DND-41 (cell line): ENCODE measurements around the gene FIBCD1.

Experiments
- ATAC-seq: fragments of 200-7000 bp; cut with Tn5 transposase; 3 replicates; pipeline ENCODE4 v1.9.1; 2021; ENCODE audit warnings: low read depth; ENCODE audit not compliant: insufficient read depth
- DNase-seq: peaks from one replicate; pipeline ENCODE4 v3.0.0-alpha.2; 2020
- H2AFZ ChIP-seq: 2 replicates; pipeline ENCODE4 v1.6.0; 2012; ENCODE audit warnings: low read depth, low read length
- H3K27ac ChIP-seq: 2 replicates; pipeline ENCODE4 v1.5.1; 2012; ENCODE audit warnings: low read length, inconsistent platforms
- H3K27me3 ChIP-seq: fragments of 200-600 bp; sonication (generic); 2 replicates; pipeline ENCODE4 v1.6.0; 2012; ENCODE audit warnings: low read length, mild to moderate bottlenecking, inconsistent platforms; ENCODE audit not compliant: insufficient read depth, poor library complexity
- H3K36me3 ChIP-seq: 2 replicates; pipeline ENCODE4 v1.5.1; 2012; ENCODE audit warnings: low read length, inconsistent platforms; ENCODE audit not compliant: insufficient read depth
- H3K4me1 ChIP-seq: 2 replicates; pipeline ENCODE4 v1.5.1; 2012; ENCODE audit warnings: mild to moderate bottlenecking, low read length; ENCODE audit not compliant: insufficient read depth
- H3K4me2 ChIP-seq: 2 replicates; pipeline ENCODE4 v1.6.0; 2012; ENCODE audit warnings: mild to moderate bottlenecking, moderate library complexity, low read length, inconsistent platforms; ENCODE audit not compliant: insufficient read depth
- H3K4me3 ChIP-seq, 2 experiments: fragments of 200-600 bp in 1 of 2; shearing (Covaris generic) in 1 of 2; 2 replicates each; pipeline ENCODE4 v1.5.1; 2012 to 2016; ENCODE audit warnings: inconsistent platforms in 2 of 2, low read length in 2 of 2, mild to moderate bottlenecking in 2 of 2, low read depth in 1 of 2, moderate library complexity in 1 of 2
- H3K79me2 ChIP-seq: 2 replicates; pipeline ENCODE4 v1.6.0; 2012; ENCODE audit warnings: low read length, inconsistent platforms; ENCODE audit not compliant: insufficient read depth
- H3K9ac ChIP-seq: 2 replicates; pipeline ENCODE4 v1.6.0; 2012; ENCODE audit warnings: low read depth, mild to moderate bottlenecking, inconsistent platforms, low read length, moderate library complexity
- H3K9me3 ChIP-seq: 2 replicates; pipeline ENCODE4 v1.5.1; 2012; ENCODE audit warnings: low read length, moderate library complexity, mild to moderate bottlenecking, inconsistent platforms; ENCODE audit not compliant: insufficient read depth, severe bottlenecking
- H4K20me1 ChIP-seq: 2 replicates; pipeline ENCODE4 v1.6.0; 2012; ENCODE audit warnings: low read length; ENCODE audit not compliant: insufficient read depth
- EZH2 ChIP-seq: IDR thresholded peaks from 3 replicates; pipeline ENCODE4 v1.6.1; 2012; ENCODE audit warnings: borderline replicate concordance, low read depth, mild to moderate bottlenecking, moderate library complexity, low read length, inconsistent platforms; ENCODE audit not compliant: severe bottlenecking
- TF ChIP-seq, protein P1 (sequence below): IDR thresholded peaks from 2 replicates; pipeline ENCODE4 v1.5.1; 2012; ENCODE audit warnings: borderline replicate concordance, low read length, moderate library complexity, mild to moderate bottlenecking; ENCODE audit not compliant: poor library complexity, severe bottlenecking; ENCODE audit errors: extremely low read depth

The FIBCD1 gene

DNA sequence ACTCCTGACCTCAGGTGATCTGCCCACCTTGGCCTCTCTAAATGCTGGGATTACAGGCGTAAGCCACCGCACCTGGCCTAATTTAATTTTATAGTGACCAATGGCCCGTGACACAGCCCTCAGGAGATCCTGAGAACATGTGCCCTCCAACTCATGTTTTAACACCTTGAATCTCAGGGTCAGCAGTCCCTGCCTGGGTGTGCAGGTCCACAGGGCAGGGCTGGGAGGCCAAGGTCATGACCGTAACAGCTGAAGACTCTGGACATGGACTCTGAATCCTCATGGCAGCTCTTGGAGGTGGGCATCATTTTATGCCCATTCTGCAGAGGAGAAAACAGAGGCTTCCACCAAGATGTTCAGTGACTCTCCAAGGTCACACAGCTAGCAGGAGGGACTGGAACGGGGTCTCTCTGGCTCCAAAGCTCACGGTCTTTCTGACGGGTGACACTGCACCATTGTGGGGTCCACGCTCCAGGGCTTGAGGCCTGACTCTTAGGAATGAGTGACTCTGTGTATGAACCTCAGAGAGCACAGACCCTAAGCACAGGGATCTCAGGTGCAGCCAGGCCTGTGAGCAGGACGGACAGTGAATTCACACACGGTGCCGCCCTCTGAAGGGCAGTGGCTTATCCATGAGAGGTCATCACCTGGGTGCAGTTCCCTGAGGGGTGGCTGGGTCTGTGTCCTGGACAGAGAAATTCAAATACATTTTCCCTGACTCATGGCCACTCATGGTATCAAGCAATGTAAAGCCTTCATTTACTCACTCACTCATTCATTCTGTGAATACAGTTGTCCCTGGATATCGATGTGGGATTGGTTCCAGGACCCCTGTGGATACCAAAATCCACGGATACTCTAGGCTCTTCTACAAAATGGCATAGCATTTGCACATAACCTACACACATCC is 37.1 kb upstream of the FIBCD1 start:
- Histone ChIP-seq H3K79me2 (no peaks in the 10 kb centered on the region), H4K20me1 (no peaks in the 10 kb centered on the region), H3K36me3 (no peaks in the 10 kb centered on the region), H3K4me3 (no peak overlapping the region), H3K27me3 (no peaks in the 10 kb centered on the region), H2AFZ (no peak overlapping the region), H3K9ac (no peak overlapping the region), H3K4me1 (no peaks in the 10 kb centered on the region), H3K27ac (no peak overlapping the region), H3K4me2 (no peak overlapping the region), H3K9me3 (no peaks in the 10 kb centered on the region)
- TF ChIP-seq EZH2: no peak
- TF ChIP-seq, protein P1, sequence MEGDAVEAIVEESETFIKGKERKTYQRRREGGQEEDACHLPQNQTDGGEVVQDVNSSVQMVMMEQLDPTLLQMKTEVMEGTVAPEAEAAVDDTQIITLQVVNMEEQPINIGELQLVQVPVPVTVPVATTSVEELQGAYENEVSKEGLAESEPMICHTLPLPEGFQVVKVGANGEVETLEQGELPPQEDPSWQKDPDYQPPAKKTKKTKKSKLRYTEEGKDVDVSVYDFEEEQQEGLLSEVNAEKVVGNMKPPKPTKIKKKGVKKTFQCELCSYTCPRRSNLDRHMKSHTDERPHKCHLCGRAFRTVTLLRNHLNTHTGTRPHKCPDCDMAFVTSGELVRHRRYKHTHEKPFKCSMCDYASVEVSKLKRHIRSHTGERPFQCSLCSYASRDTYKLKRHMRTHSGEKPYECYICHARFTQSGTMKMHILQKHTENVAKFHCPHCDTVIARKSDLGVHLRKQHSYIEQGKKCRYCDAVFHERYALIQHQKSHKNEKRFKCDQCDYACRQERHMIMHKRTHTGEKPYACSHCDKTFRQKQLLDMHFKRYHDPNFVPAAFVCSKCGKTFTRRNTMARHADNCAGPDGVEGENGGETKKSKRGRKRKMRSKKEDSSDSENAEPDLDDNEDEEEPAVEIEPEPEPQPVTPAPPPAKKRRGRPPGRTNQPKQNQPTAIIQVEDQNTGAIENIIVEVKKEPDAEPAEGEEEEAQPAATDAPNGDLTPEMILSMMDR: no peak
- ATAC-seq: no peak
- DNase-seq: no peak

DNA sequence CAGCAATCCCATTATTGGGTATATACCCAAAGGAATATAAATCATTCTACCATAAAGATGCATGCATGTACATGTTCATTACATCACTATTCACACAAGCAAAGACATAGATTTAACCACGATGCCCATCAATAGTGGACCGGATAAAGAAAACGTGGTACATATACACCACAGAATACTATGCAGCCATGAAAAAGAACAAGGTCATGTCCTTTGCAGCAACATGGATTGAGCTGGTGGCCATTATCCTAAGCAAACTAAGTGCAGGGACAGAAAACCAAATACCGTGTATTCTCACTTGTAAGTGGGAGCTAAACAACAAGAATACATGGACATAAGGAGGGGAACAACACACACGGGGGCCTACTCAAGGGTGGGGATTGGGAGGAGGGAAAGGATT is 36.1 kb upstream of the FIBCD1 start:
- no peak overlapping the region for H3K4me2 ChIP-seq
- DNase-seq (no peak), ATAC-seq (no peak)
- H3K36me3 ChIP-seq: no peaks in the 10 kb centered on the region
- no peaks in the 10 kb centered on the region for H3K4me1 ChIP-seq
- TF ChIP-seq, protein P1: no peak
- no peak for TF ChIP-seq EZH2
- no peak overlapping the region for H2AFZ ChIP-seq
- no peaks in the 10 kb centered on the region for H3K9me3 ChIP-seq
- no peak overlapping the region for H3K27ac ChIP-seq
- no peak overlapping the region for H3K4me3 ChIP-seq
- no peaks in the 10 kb centered on the region for H3K79me2 ChIP-seq
- H3K9ac ChIP-seq: no peak overlapping the region
- H4K20me1 ChIP-seq: no peaks in the 10 kb centered on the region
- no peaks in the 10 kb centered on the region for H3K27me3 ChIP-seq

DNA sequence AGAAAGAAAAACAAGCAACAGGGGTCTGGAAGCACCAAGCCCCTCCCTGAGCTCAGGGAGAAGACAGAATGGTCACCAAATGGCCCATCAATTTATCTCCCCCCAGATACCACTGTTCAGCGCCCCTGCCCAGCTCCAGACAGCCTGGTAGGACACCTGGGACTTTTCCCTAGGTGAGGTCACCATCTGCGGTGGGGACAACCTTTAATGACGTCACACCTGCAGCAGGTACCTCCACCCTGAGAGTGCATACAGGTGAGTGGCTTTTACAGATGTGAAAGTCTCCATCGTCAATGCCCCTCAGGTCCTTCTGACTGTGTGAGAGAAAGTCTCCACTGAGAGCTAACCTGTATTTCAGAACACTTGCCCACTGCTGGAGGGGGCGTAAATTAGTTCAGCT is 35.6 kb upstream of the FIBCD1 start:
- DNase-seq (no peak), ATAC-seq (no peak)
- no peak overlapping the region for H3K9ac ChIP-seq
- H3K27ac ChIP-seq: no peak overlapping the region
- no peak overlapping the region for H3K4me3 ChIP-seq
- no peak overlapping the region for H3K4me2 ChIP-seq
- H4K20me1 ChIP-seq: no peaks in the 10 kb centered on the region
- H3K27me3 ChIP-seq: no peaks in the 10 kb centered on the region
- no peaks in the 10 kb centered on the region for H3K79me2 ChIP-seq
- no peak overlapping the region for H2AFZ ChIP-seq
- H3K36me3 ChIP-seq: no peaks in the 10 kb centered on the region
- H3K4me1 ChIP-seq: no peaks in the 10 kb centered on the region
- H3K9me3 ChIP-seq: no peaks in the 10 kb centered on the region
- TF ChIP-seq, protein P1: no peak
- no peak for TF ChIP-seq EZH2
